Mesendoderm (in vitro differentiated cells): ENCODE measurements around the gene SLC5A10.
"Not testable (repeated sequence)": the region's sequence is repeated elsewhere in the genome, so short reads cannot be mapped to it uniquely, and the experiment has no call there.

Source experiments
- DNase-seq: peaks from one replicate; pipeline ENCODE4 v3.0.0; 2013
- H2AK5ac ChIP-seq: 2 replicates; pipeline ENCODE4 v1.6.1; 2013; ENCODE audit warnings: low read length, inconsistent platforms
- H2BK120ac ChIP-seq: 2 replicates; pipeline ENCODE4 v1.6.1; 2013; ENCODE audit warnings: low read depth, mild to moderate bottlenecking, low read length, moderate library complexity, mixed read lengths
- H2BK15ac ChIP-seq: replicated peaks from 2 replicates; pipeline ENCODE4 v1.6.1; 2013; ENCODE audit warnings: low read depth, mild to moderate bottlenecking, moderate library complexity
- H2BK5ac ChIP-seq: 2 replicates; pipeline ENCODE4 v1.6.1; 2013; ENCODE audit warnings: low read length, inconsistent platforms
- H3K18ac ChIP-seq: 2 replicates; pipeline ENCODE4 v1.6.1; 2013; ENCODE audit warnings: mild to moderate bottlenecking, low read length, mixed read lengths
- H3K23ac ChIP-seq: one replicate; pipeline ENCODE4 v1.6.1; 2013; ENCODE audit warnings: low read length
- H3K27ac ChIP-seq: 2 replicates; pipeline ENCODE4 v1.5.1; 2013; ENCODE audit warnings: low read depth, mild to moderate bottlenecking, inconsistent platforms, low read length, moderate library complexity
- H3K27me3 ChIP-seq: 2 replicates; pipeline ENCODE4 v1.6.1; 2013; ENCODE audit warnings: low read length, control low read depth, mild to moderate bottlenecking, inconsistent platforms; ENCODE audit not compliant: insufficient read depth, poor library complexity
- H3K36me3 ChIP-seq: 2 replicates; pipeline ENCODE4 v1.6.1; 2013; ENCODE audit warnings: low read length, inconsistent platforms; ENCODE audit not compliant: control insufficient read depth, insufficient read depth
- H3K4ac ChIP-seq: one replicate; pipeline ENCODE4 v1.6.1; 2013; ENCODE audit warnings: low read depth, mild to moderate bottlenecking, low read length, moderate library complexity
- H3K4me1 ChIP-seq: 2 replicates; pipeline ENCODE4 v1.6.1; 2013; ENCODE audit warnings: low read depth, low read length, inconsistent platforms; ENCODE audit not compliant: control insufficient read depth
- H3K4me2 ChIP-seq: 2 replicates; pipeline ENCODE4 v1.6.1; 2013; ENCODE audit warnings: low read length
- H3K4me3 ChIP-seq: 2 replicates; pipeline ENCODE4 v1.5.1; 2013; ENCODE audit warnings: mild to moderate bottlenecking, low read length
- H3K56ac ChIP-seq: one replicate; pipeline ENCODE4 v1.6.1; 2013; ENCODE audit warnings: low read length
- H3K79me1 ChIP-seq: 2 replicates; pipeline ENCODE4 v1.6.1; 2013; ENCODE audit warnings: low read length, inconsistent platforms
- H3K79me2 ChIP-seq: 2 replicates; pipeline ENCODE4 v1.6.1; 2013; ENCODE audit warnings: mild to moderate bottlenecking, low read length; ENCODE audit not compliant: control insufficient read depth, insufficient read depth
- H3K9ac ChIP-seq: 2 replicates; pipeline ENCODE4 v1.6.1; 2013; ENCODE audit warnings: low read length, inconsistent platforms
- H4K5ac ChIP-seq: one replicate; pipeline ENCODE4 v1.6.1; 2013; ENCODE audit warnings: low read length
- H4K8ac ChIP-seq: one replicate; pipeline ENCODE4 v1.6.1; 2013; ENCODE audit warnings: low read depth, mild to moderate bottlenecking, control low read depth, low read length, moderate library complexity
- WGBS: extraction: QIAGEN DNeasy Blood & Tissue Kit; methylation state at CpG from one replicate; pipeline ENCODE4 v1.1.7; 2013; ENCODE audit warnings: low lambda C conversion rate, missing lambda C conversion rate; ENCODE audit not compliant: insufficient coverage; ENCODE audit errors: extremely low coverage; 5-methylcytosine and 5-hydroxymethylcytosine counted together

The SLC5A10 gene

DNA sequence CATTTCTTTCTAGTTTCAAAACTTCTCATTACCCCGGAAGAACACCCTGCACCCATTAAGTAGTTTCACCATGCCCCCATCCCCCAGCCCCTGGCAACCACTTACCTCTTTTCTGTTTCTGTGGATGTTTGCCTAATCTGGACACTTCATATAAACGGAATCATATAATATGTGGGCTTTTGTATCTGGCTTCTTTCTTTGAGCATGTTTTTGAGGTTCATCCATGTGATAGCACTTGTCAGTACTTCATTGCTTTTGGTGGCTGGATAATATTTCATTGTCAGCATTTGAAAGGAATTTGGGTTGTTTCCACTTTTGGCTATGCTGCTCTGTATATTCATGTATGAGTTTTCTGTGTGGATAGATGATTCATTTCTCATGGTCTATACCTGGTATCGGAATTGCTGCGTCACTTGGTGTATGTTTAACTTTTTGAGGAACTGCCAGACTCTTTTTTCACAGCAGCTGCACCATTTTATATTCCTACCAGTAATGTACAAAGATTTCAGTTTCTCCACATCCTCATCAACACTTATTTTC lies 30.0 kb upstream of the SLC5A10 start:
- Histone ChIP-seq H4K5ac (no peak overlapping the region), H3K79me1 (peaks cover 2% of the 10 kb centered on the region), H2BK15ac (no peak overlapping the region), H3K27ac (no peak overlapping the region), H2BK5ac (no peak overlapping the region), H3K4me2 (no peak overlapping the region), H3K27me3 (no peaks in the 10 kb centered on the region), H2BK120ac (no peak overlapping the region), H2AK5ac (no peak overlapping the region), H3K23ac (no peak overlapping the region), H4K8ac (no peak overlapping the region), H3K9ac (no peak overlapping the region), H3K4me1 (no peaks in the 10 kb centered on the region), H3K79me2 (no peaks in the 10 kb centered on the region), H3K36me3 (peaks cover 6% of the 10 kb centered on the region), H3K56ac (no peak overlapping the region), H3K4ac (no peak overlapping the region), H3K4me3 (no peak overlapping the region), H3K18ac (no peak overlapping the region)
- DNase-seq, result no peak
- no CpG with 5 or more reads among the region's 4 CpGs for WGBS

DNA sequence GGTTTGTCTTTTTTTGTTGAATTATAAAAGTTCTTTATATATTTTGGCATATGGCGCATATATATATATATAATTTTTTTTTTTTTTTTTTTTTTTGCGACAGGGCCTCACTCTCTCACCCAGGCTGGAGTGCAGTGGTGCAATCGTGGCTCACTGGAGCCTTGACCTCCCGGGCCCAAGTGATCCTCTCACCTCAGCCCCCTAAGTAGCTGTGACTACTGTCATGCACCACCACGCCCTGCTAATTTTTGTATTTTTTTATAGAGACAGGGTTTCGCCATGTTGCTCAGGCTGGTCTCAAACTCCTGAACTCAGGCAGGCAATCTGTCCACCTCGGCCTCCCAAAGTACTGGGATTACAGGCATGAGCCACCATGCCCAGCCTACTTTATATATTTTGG lies 29.4 kb upstream of the SLC5A10 start:
- H3K4ac ChIP-seq, H3K79me1 ChIP-seq, H3K23ac ChIP-seq, H3K9ac ChIP-seq, H2BK15ac ChIP-seq, H3K36me3 ChIP-seq, H3K4me3 ChIP-seq, H2AK5ac ChIP-seq, H3K4me2 ChIP-seq, H3K18ac ChIP-seq, H3K56ac ChIP-seq, H2BK5ac ChIP-seq, H2BK120ac ChIP-seq, H3K27ac ChIP-seq, H3K4me1 ChIP-seq, H4K5ac ChIP-seq, H3K27me3 ChIP-seq, DNase-seq, H3K79me2 ChIP-seq, H4K8ac ChIP-seq: not testable (repeated sequence)
- no CpG with 5 or more reads among the region's 7 CpGs for WGBS

DNA sequence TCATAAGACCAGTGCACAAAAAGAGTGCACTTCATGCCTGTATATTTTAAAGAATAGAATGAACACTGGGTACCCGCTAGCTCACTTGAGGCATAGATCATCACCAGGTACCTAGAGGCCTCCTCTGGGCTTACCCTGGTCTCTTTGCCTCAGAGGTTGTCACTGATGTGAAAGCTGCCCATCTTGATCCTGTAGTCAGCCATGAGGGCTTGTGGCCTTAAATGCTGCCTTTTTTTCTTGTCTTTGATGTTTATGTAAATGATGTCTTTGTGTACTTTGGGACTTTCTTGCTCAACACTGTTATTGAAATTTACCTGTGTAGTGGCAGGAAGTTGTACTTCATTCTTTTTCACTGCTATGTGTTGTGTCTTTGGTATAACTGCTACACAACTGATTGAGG lies 26.8 kb upstream of the SLC5A10 start:
- Histone ChIP-seq H2BK15ac (no peak overlapping the region), H2BK5ac (no peak overlapping the region), H3K23ac (no peak overlapping the region), H3K56ac (no peak overlapping the region), H2AK5ac (no peak overlapping the region), H3K79me1 (no peaks in the 10 kb centered on the region), H3K36me3 (peaks cover 3% of the 10 kb centered on the region), H3K4me3 (no peak overlapping the region), H3K4ac (no peak overlapping the region), H4K5ac (no peak overlapping the region), H3K9ac (no peak overlapping the region), H2BK120ac (no peak overlapping the region), H3K4me2 (no peak overlapping the region), H3K27me3 (no peaks in the 10 kb centered on the region), H3K27ac (no peak overlapping the region), H3K79me2 (no peaks in the 10 kb centered on the region), H4K8ac (no peak overlapping the region), H3K18ac (no peak overlapping the region), H3K4me1 (no peaks in the 10 kb centered on the region)
- WGBS, result no CpG with 5 or more reads among the region's 1 CpG
- no peak for DNase-seq

DNA sequence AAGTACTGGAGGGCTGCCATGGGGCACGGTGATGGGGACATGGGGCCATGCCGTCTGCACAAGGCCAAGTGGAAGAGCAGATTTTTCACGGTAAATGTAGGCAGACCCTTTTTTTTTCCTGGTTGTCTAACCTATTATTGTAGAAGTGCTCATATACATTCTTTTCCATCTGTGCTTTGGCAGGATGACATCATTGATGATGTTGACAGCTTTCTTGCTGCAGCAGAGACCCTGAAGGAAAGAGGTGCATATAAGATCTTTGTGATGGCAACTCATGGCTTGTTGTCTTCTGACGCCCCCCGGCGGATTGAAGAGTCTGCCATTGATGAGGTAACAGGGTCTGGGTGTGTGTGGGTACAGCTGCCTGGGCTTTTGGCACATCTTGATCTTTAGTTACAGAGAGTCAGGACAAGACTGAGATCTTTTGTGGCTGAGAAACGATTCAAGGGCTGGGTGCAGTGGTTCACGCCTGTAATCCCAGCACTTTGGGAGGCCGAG lies 23.3 kb upstream of the SLC5A10 start:
- Histone ChIP-seq H4K8ac (no peak overlapping the region), H2BK5ac (no peak overlapping the region), H3K4ac (no peak overlapping the region), H2BK120ac (no peak overlapping the region), H3K79me1 (no peaks in the 10 kb centered on the region), H2BK15ac (no peak overlapping the region), H3K79me2 (no peaks in the 10 kb centered on the region), H3K56ac (no peak overlapping the region), H3K4me3 (no peak overlapping the region), H2AK5ac (no peak overlapping the region), H3K9ac (no peak overlapping the region), H3K27me3 (no peaks in the 10 kb centered on the region), H4K5ac (no peak overlapping the region), H3K4me2 (no peak overlapping the region), H3K4me1 (no peaks in the 10 kb centered on the region), H3K23ac (no peak overlapping the region), H3K36me3 (peaks cover 5% of the 10 kb centered on the region), H3K27ac (no peak overlapping the region), H3K18ac (no peak overlapping the region)
- WGBS, result no CpG with 5 or more reads among the region's 9 CpGs
- DNase-seq, result peak; percentile 24

DNA sequence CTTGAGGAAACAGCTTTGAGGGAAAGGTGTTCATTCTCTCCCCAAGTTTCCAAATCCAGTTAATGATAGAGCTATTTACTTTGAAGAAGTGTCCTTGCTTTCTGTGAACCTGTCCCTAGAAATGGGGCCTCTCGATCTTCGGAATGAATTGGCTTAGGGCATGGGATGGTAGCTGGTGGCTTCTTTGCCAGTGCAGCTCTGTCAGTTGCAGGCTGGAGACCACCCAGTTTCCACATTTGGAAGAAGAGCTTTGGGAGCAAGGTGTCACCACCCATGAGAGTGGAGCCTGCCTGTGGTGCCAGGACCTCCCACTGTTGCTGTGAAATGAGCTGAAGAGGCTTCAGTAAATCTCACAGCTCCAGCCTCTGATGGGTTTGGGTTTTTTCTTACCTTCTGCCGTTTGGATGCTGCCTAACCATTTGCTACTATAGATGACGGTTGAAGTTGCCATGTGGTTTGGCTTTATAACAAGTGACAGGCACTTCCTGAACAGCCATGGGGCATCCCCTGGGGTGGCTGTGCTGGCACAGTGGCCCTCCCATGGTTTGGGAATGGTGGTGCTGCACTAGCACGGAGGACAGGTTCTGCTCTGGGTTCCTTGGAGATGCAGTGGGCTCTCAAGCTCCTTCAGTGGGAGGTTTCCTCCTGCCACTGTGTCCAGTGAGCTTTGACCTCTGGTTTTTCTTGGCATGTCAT lies 19.5 kb upstream of the SLC5A10 start:
- Histone ChIP-seq H3K23ac (no peak overlapping the region), H2BK15ac (no peak overlapping the region), H3K56ac (no peak overlapping the region), H4K5ac (no peak overlapping the region), H3K79me1 (no peaks in the 10 kb centered on the region), H3K4me1 (no peaks in the 10 kb centered on the region), H4K8ac (no peak overlapping the region), H3K79me2 (no peaks in the 10 kb centered on the region), H3K4ac (no peak overlapping the region), H2BK5ac (no peak overlapping the region), H2BK120ac (no peak overlapping the region), H3K27me3 (no peaks in the 10 kb centered on the region), H2AK5ac (no peak overlapping the region), H3K9ac (no peak overlapping the region), H3K18ac (no peak overlapping the region), H3K36me3 (peaks cover 5% of the 10 kb centered on the region), H3K27ac (no peak overlapping the region), H3K4me2 (no peak overlapping the region), H3K4me3 (no peak overlapping the region)
- WGBS, result no CpG with 5 or more reads among the region's 5 CpGs
- DNase-seq, result no peak
